ENCODE results near the gene SRPK2. TPM values are rescaled to one million over a fixed set of nuclear protein-coding genes. Genes with fewer than 3 reads are reported as not detected.

Gene SRPK2
- total and polyA plus RNA-seq, 7 donors, result 12.0 to 57.6 (median 42.9) TPM

DNA sequence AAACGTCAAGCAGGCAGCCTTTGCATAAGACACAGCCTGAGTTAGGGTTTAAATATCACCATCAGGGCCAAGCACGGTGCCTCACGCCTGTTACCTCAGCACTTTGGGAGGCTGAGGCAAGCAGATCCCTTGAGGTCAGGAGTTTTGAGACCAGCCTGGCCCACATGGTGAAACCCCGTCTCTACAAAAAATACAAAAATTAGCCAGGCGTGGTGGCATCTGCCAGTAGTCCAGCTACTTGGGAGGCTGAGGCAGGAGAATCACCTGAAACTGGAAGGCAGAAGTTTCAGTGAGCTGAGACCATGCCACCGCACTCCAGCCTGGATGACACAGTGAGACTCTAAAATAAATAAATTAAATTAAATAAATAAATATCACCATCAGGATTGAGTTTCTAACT is 33.0 kb downstream of the SRPK2 start:
- Histone ChIP-seq H3K36me3 (no peaks in the 10 kb centered on the region), H3K4me1 (peaks cover 0 to 43% (median 39%) of the 10 kb centered on the region in 4 donors), H3K27ac (no peak overlapping the region), H3K4me3 (no peak overlapping the region), H3K27me3 (no peaks in the 10 kb centered on the region), H3K9me3 (no peaks in the 10 kb centered on the region)
- intact Hi-C loops (cut with DNase I), result no loop called here
- TF ChIP-seq, protein P1, sequence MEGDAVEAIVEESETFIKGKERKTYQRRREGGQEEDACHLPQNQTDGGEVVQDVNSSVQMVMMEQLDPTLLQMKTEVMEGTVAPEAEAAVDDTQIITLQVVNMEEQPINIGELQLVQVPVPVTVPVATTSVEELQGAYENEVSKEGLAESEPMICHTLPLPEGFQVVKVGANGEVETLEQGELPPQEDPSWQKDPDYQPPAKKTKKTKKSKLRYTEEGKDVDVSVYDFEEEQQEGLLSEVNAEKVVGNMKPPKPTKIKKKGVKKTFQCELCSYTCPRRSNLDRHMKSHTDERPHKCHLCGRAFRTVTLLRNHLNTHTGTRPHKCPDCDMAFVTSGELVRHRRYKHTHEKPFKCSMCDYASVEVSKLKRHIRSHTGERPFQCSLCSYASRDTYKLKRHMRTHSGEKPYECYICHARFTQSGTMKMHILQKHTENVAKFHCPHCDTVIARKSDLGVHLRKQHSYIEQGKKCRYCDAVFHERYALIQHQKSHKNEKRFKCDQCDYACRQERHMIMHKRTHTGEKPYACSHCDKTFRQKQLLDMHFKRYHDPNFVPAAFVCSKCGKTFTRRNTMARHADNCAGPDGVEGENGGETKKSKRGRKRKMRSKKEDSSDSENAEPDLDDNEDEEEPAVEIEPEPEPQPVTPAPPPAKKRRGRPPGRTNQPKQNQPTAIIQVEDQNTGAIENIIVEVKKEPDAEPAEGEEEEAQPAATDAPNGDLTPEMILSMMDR (IDR thresholded peaks at IDR 0.05), result no peak
- no peak for TF ChIP-seq POLR2A (IDR thresholded peaks at IDR 0.05)
- TF ChIP-seq EP300 (IDR thresholded peaks at IDR 0.05), result no peak
- no peak for TF ChIP-seq POLR2AphosphoS5 (IDR thresholded peaks at IDR 0.05)
- WGBS, 2 donors, result 76 to 84% methylated on average over 6 of the region's 6 CpGs
- no peak for DNase-seq

DNA sequence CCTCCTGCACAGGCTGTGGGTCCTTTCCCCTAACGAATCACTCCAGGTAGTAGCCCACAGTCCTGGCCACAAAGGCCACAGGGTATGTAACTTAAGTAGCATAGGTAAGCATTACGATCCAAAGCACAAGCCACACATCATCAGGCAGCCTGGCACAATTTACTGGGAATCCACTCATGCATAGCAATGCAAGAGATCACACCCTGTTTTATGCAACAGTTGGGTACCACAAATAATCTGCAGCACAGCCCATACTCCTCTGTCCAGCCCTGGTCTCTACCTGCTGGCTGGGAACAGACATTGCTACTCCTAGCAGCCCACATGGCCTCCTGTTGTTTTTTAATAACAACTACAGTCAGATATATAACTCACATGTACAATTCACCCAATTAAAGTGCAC is 34.3 kb downstream of the SRPK2 start:
- Histone ChIP-seq H3K27me3 (no peaks in the 10 kb centered on the region), H3K9me3 (no peaks in the 10 kb centered on the region), H3K36me3 (no peaks in the 10 kb centered on the region), H3K27ac (peak overlapping the region in 3 of 4 donors; percentile 2 to 19 (median 16)), H3K4me3 (no peak overlapping the region), H3K4me1 (peaks cover 0 to 43% (median 39%) of the 10 kb centered on the region in 4 donors)
- intact Hi-C loops (cut with DNase I), result no loop called here
- WGBS, 2 donors, result 74 to 88% methylated on average over 2 of the region's 2 CpGs
- no peak for DNase-seq
- TF ChIP-seq, protein P1 (IDR thresholded peaks at IDR 0.05), result no peak

DNA sequence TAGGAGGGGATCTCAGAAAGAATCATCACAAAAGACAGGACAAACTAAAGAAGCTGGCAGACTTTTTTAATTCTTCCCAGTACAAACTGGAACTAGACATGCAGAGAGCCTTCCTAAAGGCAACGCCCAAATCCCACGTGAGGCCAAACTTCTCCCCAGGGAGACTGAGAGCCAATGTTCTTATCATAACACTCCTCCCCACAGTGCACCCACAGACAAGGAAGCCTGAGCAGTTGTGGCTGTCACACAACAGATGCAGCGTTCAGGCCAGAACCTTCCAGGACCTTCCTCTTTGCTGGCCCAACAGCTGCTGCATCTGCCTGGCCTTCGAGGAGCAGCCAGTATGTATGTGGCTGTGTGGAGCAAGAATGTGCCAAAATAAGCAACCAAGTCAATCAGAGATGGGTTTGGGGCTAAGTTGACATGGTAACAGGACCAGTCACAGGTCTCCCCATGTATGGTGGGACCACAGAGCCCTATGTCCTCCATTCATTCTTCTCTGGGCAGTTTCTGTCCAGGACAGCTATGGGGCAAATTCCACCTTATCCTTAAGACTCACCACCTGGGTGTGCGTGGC is 34.9 kb downstream of the SRPK2 start:
- Histone ChIP-seq H3K27ac (peak overlapping the region in 3 of 4 donors; percentile 2 to 19 (median 16)), H3K4me1 (peaks cover 0 to 43% (median 39%) of the 10 kb centered on the region in 4 donors), H3K9me3 (no peaks in the 10 kb centered on the region), H3K4me3 (no peak overlapping the region), H3K36me3 (no peaks in the 10 kb centered on the region), H3K27me3 (no peaks in the 10 kb centered on the region)
- intact Hi-C loops (cut with DNase I), result no loop called here
- DNase-seq, result peak; percentile 71
- 45 to 56% methylated on average over 5 of the region's 5 CpGs for WGBS, 2 donors
- no peak for TF ChIP-seq POLR2A (IDR thresholded peaks at IDR 0.05)
- TF ChIP-seq POLR2AphosphoS5 (IDR thresholded peaks at IDR 0.05), result no peak
- TF ChIP-seq, protein P1 (IDR thresholded peaks at IDR 0.05), result no peak
- TF ChIP-seq EP300 (IDR thresholded peaks at IDR 0.05), result no peak

DNA sequence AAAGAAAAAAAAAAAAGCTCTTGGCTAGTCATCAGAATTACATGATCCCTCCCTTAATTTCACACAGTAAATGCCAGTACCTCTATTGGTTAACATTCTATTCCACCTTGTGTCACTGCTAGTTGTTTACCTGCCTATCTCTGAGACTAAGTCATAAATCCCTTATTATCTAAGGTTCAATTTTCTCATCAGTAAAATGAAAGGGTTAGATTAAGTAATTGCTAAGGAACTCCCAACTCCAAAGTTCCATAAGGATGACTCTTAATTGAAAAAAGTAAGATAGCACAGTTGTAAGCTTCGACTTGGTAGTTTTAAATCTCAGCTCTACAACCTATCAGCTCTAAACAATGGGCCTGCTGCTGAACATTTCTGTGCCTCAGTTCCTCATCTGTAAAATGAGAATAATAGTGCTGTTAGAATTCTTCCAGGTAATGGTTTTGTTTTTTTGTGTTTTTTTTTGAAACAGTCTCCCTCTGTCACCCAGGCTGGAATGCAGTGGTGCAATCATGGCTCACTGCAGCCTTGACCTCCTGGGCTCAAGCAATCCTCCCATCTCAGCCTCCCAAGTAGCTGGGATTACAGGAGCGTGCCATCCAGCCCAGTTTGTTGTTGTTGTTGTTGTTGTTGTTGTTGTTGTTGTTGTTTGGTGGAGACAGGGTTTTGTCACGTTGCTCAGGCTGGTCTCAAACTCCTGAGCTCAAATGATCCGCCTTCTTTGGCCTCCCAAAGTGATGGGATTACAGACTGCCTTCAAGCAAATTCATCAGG is 35.6 kb downstream of the SRPK2 start:
- intact Hi-C loops (cut with DNase I), result no loop called here
- Histone ChIP-seq H3K4me3 (no peak overlapping the region), H3K9me3 (no peaks in the 10 kb centered on the region), H3K4me1 (peaks cover 0 to 43% (median 39%) of the 10 kb centered on the region in 4 donors), H3K36me3 (no peaks in the 10 kb centered on the region), H3K27ac (peak overlapping the region; percentile 37 to 72 (median 65)), H3K27me3 (no peaks in the 10 kb centered on the region)
- TF ChIP-seq, protein P1 (IDR thresholded peaks at IDR 0.05), result no peak
- TF ChIP-seq EP300 (IDR thresholded peaks at IDR 0.05) (no peak), POLR2A (IDR thresholded peaks at IDR 0.05) (no peak), POLR2AphosphoS5 (IDR thresholded peaks at IDR 0.05) (no peak)
- DNase-seq, result no peak
- 80 to 86% methylated on average over 4 of the region's 4 CpGs for WGBS, 2 donors

Measured in sigmoid colon (tissue), 7 donors.